Measurements from ENCODE around the gene RAB8A.

The RAB8A gene

GRCh38 chr19:16111160-16111908, at the start of gene RAB8A:
Gene RAB8A, plus strand, starts transcription at chr19:16111889. Its CDS starts 13 bp downstream, at chr19:16111902.
- intact Hi-C loops (cut with DNase I) = loop anchor here (1.0 to 2.0 kb wide), 3 partner anchors 35 to 71 kb away; partner anchors contain the start of gene TPM4
- peak; percentile 97 to 100 (median 99) for DNase-seq

GRCh38 chr19:16061943-16062342, 49.7 kb upstream of the RAB8A start:
- intact Hi-C loops (cut with DNase I) = no loop called here

GRCh38 chr19:16062789-16063188, 48.9 kb upstream of the RAB8A start:
- intact Hi-C loops (cut with DNase I) = no loop called here
- peak in 2 of 10 donors; percentile 29 to 86 for DNase-seq

More at GRCh38 chr19:16061943-16062342, 49.7 kb upstream of the RAB8A start:
- peak in 1 of 10 donors; percentile 18 for DNase-seq

- DNase-seq = peak in 2 of 10 donors; percentile 38 to 48
- intact Hi-C loops (cut with DNase I) = no loop called here
Measured at GRCh38 chr19:16064209-16064889, 47.3 kb upstream of the RAB8A start.

GRCh38 chr19:16066611-16067104, 45.0 kb upstream of the RAB8A start:
- intact Hi-C loops (cut with DNase I) = no loop called here
- peak in 3 of 10 donors; percentile 5 to 38 (median 32) for DNase-seq

GRCh38 chr19:16067205-16067938, 44.3 kb upstream of the RAB8A start:
- DNase-seq = peak in 5 of 10 donors; percentile 29 to 86 (median 80)
- intact Hi-C loops (cut with DNase I) = no loop called here

GRCh38 chr19:16068696-16069259, 42.9 kb upstream of the RAB8A start:
- intact Hi-C loops (cut with DNase I) = no loop called here
- DNase-seq = peak in 2 of 10 donors; percentile 23 to 35

- peak in 2 of 10 donors; percentile 32 to 40 for DNase-seq
- intact Hi-C loops (cut with DNase I) = no loop called here
Measured at GRCh38 chr19:16069813-16070365, 41.8 kb upstream of the RAB8A start.

- intact Hi-C loops (cut with DNase I) = no loop called here
- DNase-seq = peak in 2 of 10 donors; percentile 57 to 71
Measured at GRCh38 chr19:16070366-16070990, 41.2 kb upstream of the RAB8A start.

GRCh38 chr19:16071072-16071691, 40.5 kb upstream of the RAB8A start:
- intact Hi-C loops (cut with DNase I) = no loop called here
- DNase-seq = peak in 1 of 10 donors; percentile 11

GRCh38 chr19:16073481-16073880, 38.2 kb upstream of the RAB8A start:
- DNase-seq = peak in 2 of 10 donors; percentile 64 to 66
- intact Hi-C loops (cut with DNase I) = no loop called here

- DNase-seq = peak in 2 of 10 donors; percentile 27 to 64
- intact Hi-C loops (cut with DNase I) = no loop called here
Measured at GRCh38 chr19:16073988-16074387, 37.7 kb upstream of the RAB8A start.

GRCh38 chr19:16074488-16075365, 37.0 kb upstream of the RAB8A start:
- intact Hi-C loops (cut with DNase I) = no loop called here
- DNase-seq = peak in 2 of 10 donors; percentile 31 to 35

- intact Hi-C loops (cut with DNase I) = loop anchor here (2.0 kb wide), 1 partner anchor 35 kb away; the partner anchor contains the start of gene RAB8A
- DNase-seq = peak in 2 of 10 donors; percentile 32 to 45
Measured at GRCh38 chr19:16075430-16076153, 36.1 kb upstream of the RAB8A start.

- intact Hi-C loops (cut with DNase I) = loop anchor here (2.0 kb wide), 1 partner anchor 34 kb away; the partner anchor contains the start of gene RAB8A
- peak; percentile 76 to 98 (median 85) for DNase-seq
Measured at GRCh38 chr19:16076154-16076957, 35.3 kb upstream of the RAB8A start, which contains the start of gene TPM4. Gene TPM4, plus strand, starts transcription at chr19:16076495. Its CDS starts 71 bp downstream, at chr19:16076566.
